GM20431 (cell line): ENCODE measurements around the gene TPM1.

ENCODE experiments used
- in situ Hi-C: fragments of 300-500 bp; cut with MseI, MboI; formaldehyde crosslinking; loops from one replicate; pipeline ENCODE4 v1.15.0; 2020; ENCODE audit warnings: low sequenced_read_pairs; ENCODE audit not compliant: unreplicated experiment

Gene TPM1

DNA sequence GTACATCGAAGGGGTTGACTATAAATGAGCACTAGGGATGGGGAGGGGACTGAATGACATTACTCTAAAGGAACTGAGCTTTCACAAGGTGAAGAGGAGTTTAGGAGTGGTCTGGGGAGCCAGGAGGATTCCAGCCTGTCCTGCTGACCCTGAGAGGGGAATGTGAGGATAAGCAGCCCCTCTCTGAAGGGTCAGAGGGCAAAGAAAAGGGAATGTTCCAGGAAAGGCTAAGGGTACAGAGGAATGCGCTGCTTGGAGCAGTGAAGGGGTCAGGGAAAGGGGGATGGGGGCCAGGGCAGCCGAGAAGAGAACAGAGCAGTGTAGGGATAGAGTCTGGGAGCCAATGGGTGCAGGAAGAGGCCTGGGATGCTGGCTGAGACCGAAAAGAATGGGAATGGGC lies 28.0 kb upstream of the TPM1 start:
- in situ Hi-C loops = no loop called here

DNA sequence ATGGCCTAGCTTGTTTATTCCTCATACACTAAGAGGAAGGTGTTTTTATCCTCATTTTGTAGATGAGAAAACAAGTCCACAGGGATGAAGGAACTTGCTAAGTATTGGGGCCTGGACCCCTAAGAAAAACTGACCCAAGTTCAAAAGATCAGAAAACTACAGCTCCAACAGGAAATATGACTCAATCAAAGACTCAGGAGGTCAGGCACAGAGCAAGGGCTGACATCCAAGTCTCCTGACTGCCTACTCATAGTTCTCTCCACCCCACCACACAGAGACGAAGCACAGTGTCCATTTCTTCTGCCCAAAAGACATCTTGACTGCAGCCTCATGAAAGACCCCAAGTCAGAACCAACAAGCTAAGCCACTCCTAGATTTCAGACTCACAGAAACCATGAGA lies 26.9 kb upstream of the TPM1 start:
- in situ Hi-C loops = no loop called here

DNA sequence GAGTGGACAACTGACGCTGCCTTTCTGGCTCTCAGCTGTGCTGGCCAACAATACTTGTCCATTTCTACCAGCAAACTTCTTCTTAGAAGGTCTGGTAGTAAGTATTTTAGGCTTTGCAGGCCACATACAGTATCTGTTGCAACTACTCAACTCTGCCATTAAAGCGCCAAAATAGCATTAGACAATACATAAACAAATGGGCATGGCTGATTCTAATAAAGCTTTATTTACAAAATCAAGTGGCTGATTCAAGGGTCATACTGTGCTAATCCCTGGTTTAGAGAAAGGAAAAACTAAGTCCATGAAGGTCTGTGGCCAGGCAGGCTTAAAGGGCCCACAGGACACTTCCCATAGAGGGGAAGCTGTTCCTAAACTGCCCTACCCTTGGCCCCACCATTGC lies 26.3 kb upstream of the TPM1 start:
- in situ Hi-C loops = no loop called here

DNA sequence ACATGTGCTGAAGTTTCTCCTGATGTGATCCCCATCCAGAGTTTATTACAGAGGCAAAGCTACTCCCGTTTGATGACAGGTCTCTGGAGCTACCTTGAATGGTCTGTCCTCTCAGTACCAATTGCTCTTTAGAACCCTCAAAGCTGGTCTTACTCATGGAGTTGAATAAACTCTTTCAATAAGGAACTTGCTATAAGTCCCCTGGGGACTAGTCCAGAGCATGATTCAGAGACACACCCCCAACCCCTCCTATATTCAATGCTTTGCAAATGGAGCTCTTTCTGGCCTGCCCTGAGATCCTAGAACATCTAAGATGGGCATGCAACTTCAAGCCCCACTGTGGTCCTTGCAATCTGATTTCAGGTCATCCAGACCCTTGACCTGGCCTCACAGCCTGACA lies 23.9 kb upstream of the TPM1 start:
- in situ Hi-C loops = no loop called here

DNA sequence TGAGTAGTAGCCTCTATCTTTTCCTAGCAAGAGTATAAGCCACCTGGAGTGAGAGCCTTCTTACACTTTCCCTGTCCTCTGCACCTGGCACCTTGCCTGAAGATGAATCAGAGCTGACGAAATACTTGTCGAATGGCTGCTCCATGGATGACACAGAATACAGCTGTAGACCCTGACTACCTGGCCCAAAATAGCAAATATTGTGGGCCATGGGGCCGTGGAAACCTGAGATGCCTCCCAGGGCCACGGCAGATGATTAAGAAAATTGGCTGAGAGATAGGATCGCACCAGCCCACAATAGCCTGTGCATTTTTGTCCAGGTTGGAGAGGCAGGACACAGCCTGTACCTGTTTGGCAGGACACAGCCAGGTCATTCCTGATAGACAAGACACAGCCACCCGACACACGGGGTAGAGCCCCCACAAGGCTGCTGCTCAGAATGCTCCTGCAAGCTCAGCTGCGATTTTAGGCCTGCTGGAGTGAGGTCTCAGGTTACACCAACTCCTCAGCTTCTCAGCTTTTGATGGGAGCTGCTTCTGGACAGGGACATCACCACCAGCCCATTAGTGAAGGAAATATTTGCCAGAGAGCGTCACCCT lies 22.9 kb upstream of the TPM1 start:
- in situ Hi-C loops = no loop called here

DNA sequence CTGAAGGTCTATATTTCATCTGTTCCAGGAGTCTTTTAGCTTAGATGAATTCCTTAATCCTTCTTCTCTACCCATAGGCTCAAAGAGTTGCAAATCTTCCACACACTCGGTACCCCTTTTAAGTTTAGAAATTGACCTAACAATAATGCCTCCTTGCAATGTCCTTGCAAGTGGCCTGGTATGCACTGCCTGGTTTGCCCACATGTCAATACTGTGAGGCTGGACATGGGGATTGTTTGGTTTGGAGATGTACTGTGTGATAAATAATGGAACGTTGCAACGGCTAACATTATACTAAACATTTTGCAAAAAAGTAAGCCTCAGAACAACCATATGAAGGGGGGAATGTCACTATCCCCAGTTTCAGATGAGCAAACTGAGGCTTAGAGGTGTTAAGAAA lies 22.4 kb upstream of the TPM1 start:
- in situ Hi-C loops = no loop called here

DNA sequence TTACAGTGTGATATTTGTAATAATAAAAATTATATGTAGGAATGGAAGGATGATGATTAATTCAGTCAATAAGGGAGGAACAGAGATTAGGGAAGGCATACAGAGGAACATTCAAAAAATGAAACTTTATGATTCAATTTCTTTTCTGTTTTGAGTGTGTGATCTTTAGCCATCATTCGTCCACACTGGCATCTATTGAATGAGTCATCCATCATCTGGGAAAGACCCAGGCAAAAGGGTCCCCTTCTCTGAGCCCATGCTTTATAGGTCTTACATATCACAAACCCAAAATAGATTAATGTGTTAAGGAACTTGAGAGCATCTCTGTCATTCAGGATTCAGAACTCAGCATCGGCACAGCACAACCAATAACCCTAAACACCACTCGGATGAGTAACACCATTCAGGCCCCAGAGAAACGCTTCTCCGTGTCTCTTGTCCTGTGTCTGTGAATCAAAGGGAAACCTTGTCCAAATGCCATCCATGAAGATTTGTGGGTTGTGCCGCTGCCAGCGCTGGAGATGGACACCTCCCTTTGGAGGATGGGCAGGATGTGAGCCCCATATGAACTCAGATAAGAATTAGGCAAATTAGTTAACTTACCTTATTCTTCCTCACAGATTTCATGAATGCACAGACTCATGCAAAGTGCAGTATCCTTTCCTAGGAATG lies 21.7 kb upstream of the TPM1 start:
- in situ Hi-C loops = no loop called here

DNA sequence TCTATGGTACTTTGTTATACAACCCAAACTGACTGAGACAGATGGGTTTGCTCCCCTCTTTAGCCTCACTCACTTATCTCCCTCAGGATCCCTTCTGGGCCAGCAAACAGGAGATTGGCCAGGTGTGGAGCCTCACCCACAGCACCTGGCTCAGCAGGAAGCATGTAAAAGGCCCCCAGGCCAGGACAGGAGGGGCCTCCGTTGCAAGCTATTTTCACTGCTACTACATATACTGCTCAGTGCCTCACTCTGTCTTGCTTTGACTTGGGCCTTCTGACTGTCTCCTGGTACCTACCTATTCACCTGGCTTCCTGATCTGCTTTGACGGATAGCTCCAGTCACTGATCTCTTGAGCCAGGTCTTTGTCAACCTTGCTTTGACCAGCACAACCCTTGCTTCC lies 20.4 kb upstream of the TPM1 start:
- in situ Hi-C loops = no loop called here

DNA sequence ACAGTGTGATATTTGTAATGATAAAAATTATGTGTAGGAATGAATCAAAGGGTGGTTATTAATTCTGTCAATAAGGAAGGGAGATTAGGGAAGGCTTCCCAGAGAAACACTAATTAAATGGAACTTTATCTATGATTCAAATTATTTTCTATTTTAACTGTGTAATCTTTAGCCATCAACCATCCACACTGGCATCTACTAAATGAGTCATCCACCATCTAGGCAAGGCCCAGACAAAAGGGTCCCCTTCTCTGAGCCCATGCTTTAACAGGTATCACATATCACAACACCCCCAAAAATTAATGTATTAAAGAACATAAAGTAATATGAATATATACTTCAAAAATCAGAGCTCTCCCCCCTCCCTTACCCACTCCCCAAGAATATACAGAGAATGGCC lies 19.9 kb upstream of the TPM1 start:
- in situ Hi-C loops = no loop called here

DNA sequence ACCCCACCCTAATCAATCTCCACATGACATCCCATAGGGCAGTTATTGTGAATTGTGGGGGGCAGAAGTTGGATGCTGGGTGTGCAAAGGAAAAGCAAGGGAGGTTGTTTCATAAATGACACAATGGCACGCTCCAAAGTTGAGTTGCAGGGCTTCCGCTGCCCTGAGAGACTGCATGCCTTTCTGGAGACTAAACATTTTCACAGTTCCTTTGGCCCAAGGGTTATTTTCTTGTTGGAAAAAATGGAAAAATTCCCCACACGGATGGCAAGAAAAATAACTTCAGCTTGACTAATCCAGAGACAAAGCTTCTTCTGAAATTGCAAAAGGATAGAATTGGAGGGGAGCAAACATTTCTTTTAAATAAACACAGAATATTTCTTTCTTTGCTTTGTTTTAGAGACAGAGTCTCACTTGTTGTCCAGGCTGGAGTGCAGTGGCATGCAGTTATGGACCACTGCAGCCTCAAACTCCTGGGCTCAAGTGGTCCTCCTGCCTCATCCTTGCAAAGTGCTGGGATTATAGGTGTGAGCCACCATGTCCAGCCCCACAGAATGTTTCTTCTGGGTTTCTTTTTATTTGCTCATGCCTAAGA lies 19.1 kb upstream of the TPM1 start:
- in situ Hi-C loops = no loop called here

DNA sequence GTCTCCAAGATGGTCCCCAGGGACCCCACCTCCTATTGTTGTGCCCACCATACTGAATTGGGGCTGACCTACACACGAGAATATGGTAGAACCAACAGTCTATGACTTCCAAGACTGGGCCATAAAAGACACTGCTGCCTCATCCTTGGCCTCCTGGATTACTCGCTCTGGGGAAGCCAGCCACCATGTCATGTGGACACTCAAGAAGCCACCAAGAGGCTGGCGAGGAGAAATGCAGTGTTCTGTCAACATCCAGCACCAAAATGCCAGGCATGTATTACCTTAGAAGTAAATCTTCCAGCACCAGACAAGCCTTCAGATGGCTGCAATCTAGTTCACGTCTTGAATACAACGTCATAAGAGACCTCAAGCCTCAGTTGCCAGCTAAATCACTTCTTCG lies 17.1 kb upstream of the TPM1 start:
- in situ Hi-C loops = no loop called here

DNA sequence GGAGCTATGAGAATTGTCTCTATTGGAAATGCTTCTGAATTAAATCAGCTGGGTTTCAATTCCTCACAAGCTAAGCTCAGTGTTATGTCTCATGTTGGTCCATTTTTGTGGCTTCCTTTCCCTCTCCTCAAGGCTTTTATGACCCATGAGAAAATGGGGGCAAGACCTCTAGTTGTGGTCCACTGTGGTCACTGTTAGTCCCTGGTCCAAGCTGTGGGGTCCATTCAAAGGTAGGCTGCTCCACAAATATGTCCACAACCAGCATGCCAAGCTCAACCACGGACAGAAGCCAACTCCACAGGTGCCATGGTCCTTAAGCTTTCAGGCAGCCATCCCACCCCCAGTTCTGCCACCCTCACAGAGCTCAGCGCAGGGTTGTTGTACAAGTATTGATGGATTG lies 14.9 kb upstream of the TPM1 start:
- in situ Hi-C loops = no loop called here

DNA sequence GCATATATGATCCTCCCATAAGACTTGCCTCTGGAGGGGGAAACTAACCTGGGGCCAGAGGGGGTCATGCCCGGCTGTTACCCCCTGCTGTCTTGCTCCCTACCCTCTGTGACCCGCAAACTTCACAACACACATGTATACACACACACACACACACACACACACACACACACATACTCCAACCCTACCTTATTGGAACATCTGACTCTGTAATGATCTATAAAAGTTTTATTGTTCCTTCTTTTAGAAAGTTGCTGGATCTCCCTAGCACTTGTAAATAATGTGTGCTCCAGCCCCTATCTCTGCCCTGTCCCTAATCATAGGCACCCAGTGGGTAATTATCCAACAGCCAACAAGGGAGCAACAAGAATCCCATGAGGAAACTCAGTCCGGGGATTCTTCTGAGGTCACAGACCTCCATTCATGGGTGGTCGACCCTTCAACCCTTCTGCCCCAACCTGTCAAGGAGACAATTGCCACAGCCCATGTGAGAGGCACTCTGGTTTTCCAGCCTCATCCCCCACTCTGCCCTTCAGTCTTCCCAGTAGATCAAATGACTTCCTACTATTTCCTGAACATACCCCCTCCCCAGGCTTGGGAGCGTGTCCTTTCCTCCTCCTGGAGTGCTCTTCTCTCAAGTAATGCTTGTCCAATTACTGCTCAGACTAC lies 14.0 kb upstream of the TPM1 start:
- in situ Hi-C loops = no loop called here

DNA sequence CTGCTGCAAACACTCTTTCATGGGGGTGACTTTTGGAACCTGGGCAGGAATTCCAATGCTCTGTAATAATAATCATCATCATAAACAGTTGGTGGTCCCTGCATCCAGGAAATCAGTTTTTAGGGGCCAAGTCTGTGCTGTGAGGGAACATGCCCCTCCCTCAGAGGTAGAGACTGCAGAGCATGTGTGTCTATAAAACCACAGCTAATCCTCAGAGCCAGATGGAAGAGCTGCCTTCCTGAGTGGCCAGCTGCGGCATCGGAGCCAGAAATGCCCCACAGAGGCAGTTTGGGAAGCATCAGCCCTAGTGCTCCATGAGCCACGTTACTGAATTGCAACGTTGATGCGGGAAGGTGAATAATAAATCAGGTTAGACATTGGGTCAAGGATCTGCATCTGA lies 12.9 kb upstream of the TPM1 start:
- in situ Hi-C loops = no loop called here

DNA sequence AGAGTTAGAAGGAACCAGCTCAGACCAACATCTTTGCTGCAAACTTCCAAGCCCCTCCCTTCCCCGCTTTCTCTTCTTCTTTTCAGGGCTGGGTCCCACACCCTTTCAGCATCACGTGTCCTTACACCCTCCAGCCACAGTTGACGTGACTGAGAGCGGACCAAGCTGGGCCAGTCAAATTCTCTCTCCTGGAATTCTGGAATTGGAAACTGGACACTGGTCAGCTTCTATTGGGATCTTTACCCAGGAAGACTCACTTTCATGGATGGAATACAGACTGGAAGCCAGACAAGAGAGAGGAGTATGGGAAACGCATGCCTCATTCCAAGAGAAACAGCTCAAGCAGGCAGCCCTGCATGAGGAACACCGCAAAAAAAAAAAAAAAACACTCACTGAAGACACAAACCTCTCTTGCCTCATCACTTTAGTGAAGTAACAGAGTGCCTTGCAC lies 12.4 kb upstream of the TPM1 start:
- in situ Hi-C loops = no loop called here

DNA sequence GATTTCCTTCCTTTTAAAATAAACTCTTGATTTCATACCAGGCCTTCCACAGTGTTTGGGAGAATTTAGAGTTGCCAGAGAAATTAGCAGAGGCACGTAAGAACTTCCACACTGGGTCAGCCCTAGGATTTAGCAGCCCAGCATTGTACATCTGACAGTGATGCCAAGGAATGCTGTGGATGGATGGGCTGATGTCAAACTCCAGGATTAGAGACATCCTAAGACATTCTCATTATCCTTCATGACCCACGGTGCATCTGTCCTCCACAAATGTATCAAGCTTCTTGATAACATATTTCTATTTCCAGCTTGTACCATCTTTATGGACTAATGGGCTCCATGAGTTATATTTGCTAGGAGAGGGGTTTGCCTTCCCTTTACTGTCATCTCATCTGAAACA lies 8.0 kb upstream of the TPM1 start:
- in situ Hi-C loops = no loop called here

DNA sequence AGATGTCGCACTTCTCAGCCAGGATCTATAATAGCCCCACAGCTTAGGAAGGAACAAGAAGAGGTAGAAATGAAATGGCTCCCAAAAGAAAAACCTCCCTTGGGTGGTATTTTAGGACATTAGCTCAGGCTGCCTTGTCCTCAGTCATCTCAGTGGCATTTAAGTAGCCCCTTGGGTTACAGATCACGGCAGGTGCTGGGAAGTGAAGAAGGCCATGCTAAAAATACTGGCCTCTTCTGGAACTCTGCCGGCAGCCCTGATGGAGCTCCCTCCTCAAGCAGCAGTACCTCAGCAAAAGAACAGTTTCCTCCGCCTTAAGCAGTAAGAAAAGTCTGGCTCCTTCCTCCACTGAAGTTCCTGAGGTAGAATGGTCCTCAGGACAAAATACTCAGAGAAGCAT lies 7.3 kb upstream of the TPM1 start:
- in situ Hi-C loops = no loop called here

DNA sequence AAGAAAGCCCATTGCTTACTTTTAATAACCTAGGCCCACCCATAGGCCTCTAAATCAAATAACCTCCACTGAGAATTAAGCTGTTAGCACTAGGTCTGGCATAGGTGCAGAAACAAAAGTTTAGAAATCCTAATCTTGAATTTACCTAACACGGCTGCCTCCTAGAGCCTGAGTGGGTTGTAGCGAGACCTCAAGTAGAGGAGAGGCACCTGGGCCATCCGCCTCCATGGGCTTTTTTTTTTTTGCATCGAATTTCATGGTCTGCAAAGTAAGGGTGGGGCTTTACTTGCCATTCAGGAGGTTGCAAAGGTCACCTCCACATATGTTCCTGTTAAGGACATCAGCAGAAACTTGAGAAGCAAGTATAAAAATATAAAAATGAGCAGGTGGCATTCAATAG lies 6.6 kb upstream of the TPM1 start:
- in situ Hi-C loops = no loop called here

DNA sequence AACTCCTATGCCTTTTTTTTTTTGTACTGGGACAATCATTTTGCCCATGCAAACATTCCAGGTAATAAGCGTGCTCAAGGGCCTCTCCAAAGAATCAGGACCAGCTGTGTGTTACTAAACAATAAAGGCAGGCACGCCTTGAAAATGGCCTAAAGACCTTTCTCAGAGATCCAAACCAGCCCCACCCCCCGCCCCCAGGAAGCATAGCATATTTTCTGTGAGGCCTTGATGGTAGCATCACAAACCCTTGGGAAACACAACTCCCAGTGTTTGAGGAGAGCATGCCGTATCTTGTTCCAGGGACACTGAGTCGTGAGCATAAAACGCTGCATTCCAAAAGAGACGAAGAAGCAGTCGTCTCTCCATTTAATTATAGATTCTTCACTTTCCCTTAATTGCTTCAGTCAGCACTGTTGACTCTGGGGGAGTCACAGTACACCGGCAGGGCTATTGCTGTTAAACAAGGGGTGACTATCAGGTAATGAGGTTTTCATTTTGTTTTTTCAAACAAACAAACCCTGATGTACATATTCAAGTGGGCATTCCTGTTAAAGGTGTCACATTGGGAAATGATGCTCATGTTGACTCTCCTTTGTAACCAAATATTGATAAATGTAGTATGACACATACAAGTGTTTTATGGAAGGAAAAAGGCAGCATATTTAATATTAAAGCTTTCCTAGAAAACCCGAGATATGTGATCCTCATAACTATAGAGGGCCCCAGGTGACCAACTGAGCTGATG lies 4.4 kb upstream of the TPM1 start:
- in situ Hi-C loops = no loop called here

DNA sequence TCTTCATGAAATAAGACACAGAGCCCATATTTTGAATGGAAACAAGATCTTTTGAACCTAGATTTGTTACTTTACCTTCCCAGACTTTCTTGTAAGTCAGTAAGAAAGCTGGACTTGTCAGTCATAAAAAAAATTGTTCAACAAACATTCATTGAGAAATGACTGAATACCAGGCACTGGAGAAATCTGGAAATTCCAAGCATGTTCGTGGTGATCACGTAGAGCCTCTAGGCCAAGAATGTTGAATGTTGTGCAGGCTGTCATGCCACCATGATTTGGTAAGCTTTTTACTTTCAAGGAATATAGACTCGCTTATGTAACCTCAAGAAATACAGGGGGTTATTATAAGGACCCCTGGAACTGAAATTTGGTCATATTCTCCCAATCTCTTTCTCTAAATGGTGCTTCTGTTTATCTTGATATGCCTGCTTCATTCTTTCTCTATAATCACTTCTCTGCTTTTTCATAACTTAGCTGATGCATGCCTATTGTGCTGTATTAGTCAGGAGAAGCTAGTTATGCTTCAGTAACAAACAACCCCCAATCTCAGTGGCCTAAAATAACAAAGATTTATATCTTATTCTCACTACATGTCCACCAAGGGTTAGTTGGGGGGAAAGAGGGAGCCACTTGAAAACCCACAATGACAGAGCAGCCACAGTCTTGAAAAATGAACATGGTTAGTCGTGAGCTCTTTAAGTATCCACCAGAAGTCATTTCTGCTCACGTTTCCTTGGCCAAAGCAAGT lies 3.4 kb upstream of the TPM1 start:
- in situ Hi-C loops = no loop called here
